Colonic mucosa (tissue), 4 donors: ENCODE results near the gene ARMH1. TPM values are rescaled to one million over a fixed set of nuclear protein-coding genes. Genes with fewer than 3 reads are reported as not detected.

ENCODE experiments used
- DNase-seq: peaks from one replicate; pipeline ENCODE4 v3.0.0-alpha.2; 2020
- H3K27ac ChIP-seq: fragments of 200-600 bp; one replicate; pipeline ENCODE4 v1.8.0; 2021
- H3K27me3 ChIP-seq: fragments of 200-600 bp; one replicate; pipeline ENCODE4 v1.8.0; 2021
- H3K36me3 ChIP-seq: fragments of 200-600 bp; one replicate; pipeline ENCODE4 v1.8.0; 2021
- H3K4me1 ChIP-seq: fragments of 200-600 bp; one replicate; pipeline ENCODE4 v1.8.0; 2021; ENCODE audit warnings: mild to moderate bottlenecking
- H3K4me3 ChIP-seq: fragments of 200-600 bp; one replicate; pipeline ENCODE4 v1.8.0; 2021
- H3K9ac ChIP-seq, 2 donors: one replicate each; pipeline ENCODE4 v1.7.0; 2013; ENCODE audit warnings: control low read depth in 2 of 2, low read depth in 2 of 2, low read length in 2 of 2
- H3K9me3 ChIP-seq: fragments of 200-600 bp; one replicate; pipeline ENCODE4 v1.8.0; 2021
- intact Hi-C: fragments of 100-400 bp; cut with DNase I; formaldehyde crosslinking; loops from one replicate; pipeline ENCODE4 v1.14.1; 2022
- total RNA-seq, 2 donors: library from RNA; stranded (reverse); fragmentation: NEBNext Ultra II Directional in 1 of 2; extraction: Animal tissue kit (Norgen Biotek cat#: 25700) in 1 of 2; gene quantifications; one replicate each; pipeline ENCODE4 v1.2.1, GENCODE V29; 2021
- TF ChIP-seq, protein P1 (sequence below): fragments of 200-600 bp; IDR thresholded peaks from one replicate; pipeline ENCODE4 v1.8.0; 2022; ENCODE audit warnings: antibody characterized with exemption, mild to moderate bottlenecking
- donor health status: healthy.
- donor health status: DM: no; HTN: no; CAD: no.
- donor health status: DM: no; HTN: no; CAD: no.

ARMH1 gene
- total RNA-seq, 2 donors from 2014 or later: 1.3 to 5.1 TPM

DNA sequence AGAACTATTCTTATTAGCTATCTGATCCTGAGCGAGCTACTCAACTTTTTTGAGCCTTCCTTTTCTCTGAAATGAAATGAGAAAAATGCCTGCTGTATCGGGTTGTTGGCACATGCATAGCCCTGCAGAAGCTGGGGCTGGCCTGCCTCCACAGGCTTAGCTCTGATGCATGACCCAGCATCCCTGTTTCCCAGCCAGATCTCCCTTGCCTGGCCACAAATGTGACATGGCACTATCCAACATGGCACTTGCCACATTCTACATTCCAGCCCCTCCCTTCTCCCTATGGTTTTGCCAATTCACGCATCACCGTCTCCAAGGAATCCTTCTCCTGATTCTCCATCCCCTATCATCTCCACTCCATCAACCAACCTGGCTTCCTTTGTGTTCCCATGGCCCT lies 42.6 kb downstream of the ARMH1 start:
- TF ChIP-seq, protein P1, sequence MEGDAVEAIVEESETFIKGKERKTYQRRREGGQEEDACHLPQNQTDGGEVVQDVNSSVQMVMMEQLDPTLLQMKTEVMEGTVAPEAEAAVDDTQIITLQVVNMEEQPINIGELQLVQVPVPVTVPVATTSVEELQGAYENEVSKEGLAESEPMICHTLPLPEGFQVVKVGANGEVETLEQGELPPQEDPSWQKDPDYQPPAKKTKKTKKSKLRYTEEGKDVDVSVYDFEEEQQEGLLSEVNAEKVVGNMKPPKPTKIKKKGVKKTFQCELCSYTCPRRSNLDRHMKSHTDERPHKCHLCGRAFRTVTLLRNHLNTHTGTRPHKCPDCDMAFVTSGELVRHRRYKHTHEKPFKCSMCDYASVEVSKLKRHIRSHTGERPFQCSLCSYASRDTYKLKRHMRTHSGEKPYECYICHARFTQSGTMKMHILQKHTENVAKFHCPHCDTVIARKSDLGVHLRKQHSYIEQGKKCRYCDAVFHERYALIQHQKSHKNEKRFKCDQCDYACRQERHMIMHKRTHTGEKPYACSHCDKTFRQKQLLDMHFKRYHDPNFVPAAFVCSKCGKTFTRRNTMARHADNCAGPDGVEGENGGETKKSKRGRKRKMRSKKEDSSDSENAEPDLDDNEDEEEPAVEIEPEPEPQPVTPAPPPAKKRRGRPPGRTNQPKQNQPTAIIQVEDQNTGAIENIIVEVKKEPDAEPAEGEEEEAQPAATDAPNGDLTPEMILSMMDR: no peak
- H3K4me3 ChIP-seq: no peak overlapping the region
- intact Hi-C loops: no loop called here

DNA sequence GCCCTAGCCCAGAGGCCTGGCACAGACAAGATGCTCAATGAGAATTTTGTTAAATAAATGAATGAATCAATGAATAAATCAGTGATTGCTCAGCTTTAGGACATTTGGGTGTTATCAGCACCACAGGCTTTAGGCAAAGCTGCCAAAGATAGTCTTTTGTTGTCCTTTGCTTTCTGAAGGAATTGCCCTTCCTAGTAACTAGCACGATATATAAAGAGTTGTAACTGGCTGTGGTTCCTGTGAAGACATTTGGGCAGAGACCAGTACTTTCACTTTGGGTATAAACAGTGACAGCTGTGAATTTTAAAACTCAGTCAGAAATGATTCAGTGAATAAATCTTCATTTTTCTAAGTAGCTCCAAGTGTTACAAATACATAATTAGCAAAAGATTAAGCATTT lies 43.1 kb downstream of the ARMH1 start:
- TF ChIP-seq, protein P1: no peak
- intact Hi-C loops: no loop called here

More for the DNA sequence above, 42.6 kb downstream of the ARMH1 start:
- H3K36me3 ChIP-seq: no peaks in the 10 kb centered on the region
- no peak overlapping the region for H3K9ac ChIP-seq
- no peak overlapping the region for H3K27ac ChIP-seq
- no peak for DNase-seq
- H3K9me3 ChIP-seq: no peaks in the 10 kb centered on the region
- H3K4me1 ChIP-seq: no peaks in the 10 kb centered on the region
- H3K27me3 ChIP-seq: no peaks in the 10 kb centered on the region

DNA sequence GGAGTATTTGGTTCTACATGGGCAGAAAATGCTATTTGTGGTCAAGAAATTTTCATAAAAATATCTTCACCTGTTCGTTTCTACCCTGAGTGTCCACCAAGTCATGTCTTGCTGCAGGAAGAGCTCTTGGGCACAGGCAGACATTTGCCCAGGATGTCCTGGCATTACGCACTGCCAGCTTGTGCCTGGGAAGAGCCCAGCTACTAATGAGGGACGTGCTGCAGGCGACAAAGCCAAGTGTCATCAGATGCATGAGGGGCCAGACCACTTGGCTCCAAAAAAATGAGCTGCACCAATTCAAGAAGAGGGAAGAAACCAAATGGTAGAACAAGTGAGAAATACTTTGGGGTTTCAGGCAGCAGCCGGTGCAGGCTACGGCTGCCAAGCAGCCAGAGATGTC lies 43.6 kb downstream of the ARMH1 start:
- no peak overlapping the region for H3K4me3 ChIP-seq
- TF ChIP-seq, protein P1: no peak
- intact Hi-C loops: no loop called here
- no peaks in the 10 kb centered on the region for H3K36me3 ChIP-seq
- no peak overlapping the region for H3K27ac ChIP-seq
- H3K9me3 ChIP-seq: no peaks in the 10 kb centered on the region
- no peak for DNase-seq
- no peaks in the 10 kb centered on the region for H3K4me1 ChIP-seq
- no peak overlapping the region for H3K9ac ChIP-seq
- H3K27me3 ChIP-seq: no peaks in the 10 kb centered on the region

More for the DNA sequence above, 43.1 kb downstream of the ARMH1 start:
- no peaks in the 10 kb centered on the region for H3K4me1 ChIP-seq
- H3K9ac ChIP-seq: no peak overlapping the region
- DNase-seq: no peak
- H3K9me3 ChIP-seq: no peaks in the 10 kb centered on the region
- H3K27me3 ChIP-seq: no peaks in the 10 kb centered on the region
- H3K4me3 ChIP-seq: no peak overlapping the region
- no peak overlapping the region for H3K27ac ChIP-seq
- H3K36me3 ChIP-seq: no peaks in the 10 kb centered on the region

DNA sequence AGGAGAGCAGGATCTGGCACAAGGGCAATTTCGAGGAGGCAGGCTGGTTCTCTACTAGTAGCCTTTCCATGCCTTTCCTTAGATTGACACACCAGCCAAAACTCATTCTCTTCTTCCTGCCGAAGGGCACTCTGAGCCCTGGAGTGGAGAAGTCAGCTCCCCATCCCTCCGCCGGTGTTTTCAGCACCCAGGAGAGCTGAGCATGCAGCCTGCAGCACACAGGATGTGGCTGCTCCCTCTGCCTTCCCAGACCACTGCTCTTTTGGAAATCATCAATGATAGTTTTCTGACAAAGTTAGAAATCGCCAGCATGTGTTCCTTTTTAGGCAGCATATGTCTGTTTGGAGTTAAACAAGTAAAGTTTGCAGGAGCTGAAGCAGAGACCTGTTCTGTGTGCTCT lies 44.8 kb downstream of the ARMH1 start:
- no peaks in the 10 kb centered on the region for H3K4me1 ChIP-seq
- H3K36me3 ChIP-seq: no peaks in the 10 kb centered on the region
- no peaks in the 10 kb centered on the region for H3K27me3 ChIP-seq
- no peak overlapping the region for H3K27ac ChIP-seq
- TF ChIP-seq, protein P1: no peak
- no peak for DNase-seq
- intact Hi-C loops: no loop called here
- no peak overlapping the region for H3K9ac ChIP-seq
- H3K9me3 ChIP-seq: no peaks in the 10 kb centered on the region
- H3K4me3 ChIP-seq: no peak overlapping the region

DNA sequence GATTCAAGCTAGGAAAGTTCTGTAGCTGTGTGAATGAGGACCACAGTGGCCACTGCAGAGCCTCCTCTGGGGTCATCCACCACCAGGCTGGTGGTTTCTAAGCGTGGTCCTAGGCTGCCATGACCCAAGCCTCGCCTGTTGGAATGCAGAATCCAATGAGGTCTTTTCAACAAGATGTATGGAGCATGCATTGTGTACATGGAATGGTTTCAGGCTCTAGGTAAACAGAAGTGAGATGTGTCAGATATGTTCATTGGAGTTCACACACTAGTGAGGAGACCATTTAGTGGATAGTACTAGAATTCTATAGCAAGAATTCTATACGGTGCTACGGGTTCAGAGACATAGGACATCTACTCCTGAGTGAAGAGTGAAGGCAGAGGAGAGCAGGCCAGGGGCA lies 45.8 kb downstream of the ARMH1 start:
- no peaks in the 10 kb centered on the region for H3K36me3 ChIP-seq
- intact Hi-C loops: no loop called here
- H3K4me3 ChIP-seq: no peak overlapping the region
- no peaks in the 10 kb centered on the region for H3K9me3 ChIP-seq
- TF ChIP-seq, protein P1: no peak
- H3K4me1 ChIP-seq: no peaks in the 10 kb centered on the region
- no peak overlapping the region for H3K9ac ChIP-seq
- no peaks in the 10 kb centered on the region for H3K27me3 ChIP-seq
- DNase-seq: no peak
- no peak overlapping the region for H3K27ac ChIP-seq
